Kidney epithelial cell (primary cell): Measurements from ENCODE around the gene TBL1Y. TPM values are rescaled to one million over a fixed set of nuclear protein-coding genes. Genes with fewer than 3 reads are reported as not detected.

Experiments used
- DNase-seq: peaks from one replicate; pipeline ENCODE4 v3.0.0-alpha.2; 2010; ENCODE audit warnings: low read depth
- H3K27me3 ChIP-seq: 2 replicates; pipeline ENCODE4 v1.6.0; 2011; ENCODE audit warnings: low read length; ENCODE audit not compliant: control insufficient read depth, insufficient read depth
- H3K36me3 ChIP-seq: 2 replicates; pipeline ENCODE4 v1.5.1; 2011; ENCODE audit warnings: low read length; ENCODE audit not compliant: control insufficient read depth, insufficient read depth
- H3K4me3 ChIP-seq: 2 replicates; pipeline ENCODE4 v1.5.1; 2011; ENCODE audit warnings: low read depth, mild to moderate bottlenecking, control low read depth, low read length
- total RNA-seq: library from RNA; depleted of rRNA; stranded (reverse); fragments of >200 nt; gene quantifications from 2 replicates; pipeline ENCODE4 v1.2.3, GENCODE V29; 2015
- TF ChIP-seq, protein P1 (sequence below): IDR thresholded peaks from 2 replicates; pipeline ENCODE4 v1.5.1; 2011; ENCODE audit warnings: mild to moderate bottlenecking, moderate library complexity, low read length, control low read depth, inconsistent platforms; ENCODE audit not compliant: insufficient read depth, poor library complexity, severe bottlenecking

TBL1Y gene
- total RNA-seq, 1 donor from 2014 or later, result 2.5 TPM

DNA sequence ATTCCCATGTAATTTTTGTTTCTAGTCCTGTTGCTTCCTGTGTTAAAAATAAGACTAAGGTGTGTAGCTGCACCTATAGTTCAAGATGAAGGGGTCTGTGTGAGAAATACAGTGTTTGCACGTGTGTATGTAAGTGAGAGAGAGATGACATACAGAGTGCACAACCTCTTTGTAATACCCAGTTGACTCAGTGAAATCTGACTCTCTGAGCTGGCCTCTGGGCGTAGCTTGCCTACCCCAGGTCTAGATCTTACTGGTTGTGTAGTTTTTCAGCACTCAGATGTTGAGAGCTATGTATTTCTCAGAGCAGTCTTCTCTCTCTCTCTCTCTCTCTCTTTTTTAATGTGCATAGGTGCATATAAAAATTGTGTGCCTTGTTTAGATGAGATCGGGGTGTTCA, 56.0 kb downstream of the TBL1Y start:
- DNase-seq, result no peak
- Histone ChIP-seq H3K4me3 (no peak overlapping the region), H3K36me3 (no peaks in the 10 kb centered on the region), H3K27me3 (no peaks in the 10 kb centered on the region)
- TF ChIP-seq, protein P1, sequence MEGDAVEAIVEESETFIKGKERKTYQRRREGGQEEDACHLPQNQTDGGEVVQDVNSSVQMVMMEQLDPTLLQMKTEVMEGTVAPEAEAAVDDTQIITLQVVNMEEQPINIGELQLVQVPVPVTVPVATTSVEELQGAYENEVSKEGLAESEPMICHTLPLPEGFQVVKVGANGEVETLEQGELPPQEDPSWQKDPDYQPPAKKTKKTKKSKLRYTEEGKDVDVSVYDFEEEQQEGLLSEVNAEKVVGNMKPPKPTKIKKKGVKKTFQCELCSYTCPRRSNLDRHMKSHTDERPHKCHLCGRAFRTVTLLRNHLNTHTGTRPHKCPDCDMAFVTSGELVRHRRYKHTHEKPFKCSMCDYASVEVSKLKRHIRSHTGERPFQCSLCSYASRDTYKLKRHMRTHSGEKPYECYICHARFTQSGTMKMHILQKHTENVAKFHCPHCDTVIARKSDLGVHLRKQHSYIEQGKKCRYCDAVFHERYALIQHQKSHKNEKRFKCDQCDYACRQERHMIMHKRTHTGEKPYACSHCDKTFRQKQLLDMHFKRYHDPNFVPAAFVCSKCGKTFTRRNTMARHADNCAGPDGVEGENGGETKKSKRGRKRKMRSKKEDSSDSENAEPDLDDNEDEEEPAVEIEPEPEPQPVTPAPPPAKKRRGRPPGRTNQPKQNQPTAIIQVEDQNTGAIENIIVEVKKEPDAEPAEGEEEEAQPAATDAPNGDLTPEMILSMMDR, result no peak

DNA sequence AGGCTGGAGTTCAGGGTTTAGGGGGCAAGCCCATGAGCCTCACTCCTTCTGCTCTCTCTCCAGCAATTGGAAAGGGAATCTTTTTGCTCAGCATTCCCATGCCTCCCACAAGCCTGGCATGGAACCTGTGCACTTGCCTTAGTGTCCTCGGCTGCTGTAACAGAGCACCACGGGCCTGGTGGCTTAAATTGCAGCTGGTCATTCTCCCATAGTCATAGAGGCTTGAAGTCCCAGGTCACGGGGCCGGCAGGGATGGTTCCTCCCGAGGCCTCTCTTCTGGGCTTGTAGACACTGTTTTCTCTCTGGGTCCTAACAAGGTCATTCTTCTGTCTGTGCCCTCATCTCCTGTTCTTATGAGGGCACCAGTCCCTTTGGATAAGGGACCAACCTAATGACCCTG, 57.2 kb downstream of the TBL1Y start:
- TF ChIP-seq, protein P1, result no peak
- no peaks in the 10 kb centered on the region for H3K27me3 ChIP-seq
- DNase-seq, result no peak
- H3K4me3 ChIP-seq, result no peak overlapping the region
- no peaks in the 10 kb centered on the region for H3K36me3 ChIP-seq

DNA sequence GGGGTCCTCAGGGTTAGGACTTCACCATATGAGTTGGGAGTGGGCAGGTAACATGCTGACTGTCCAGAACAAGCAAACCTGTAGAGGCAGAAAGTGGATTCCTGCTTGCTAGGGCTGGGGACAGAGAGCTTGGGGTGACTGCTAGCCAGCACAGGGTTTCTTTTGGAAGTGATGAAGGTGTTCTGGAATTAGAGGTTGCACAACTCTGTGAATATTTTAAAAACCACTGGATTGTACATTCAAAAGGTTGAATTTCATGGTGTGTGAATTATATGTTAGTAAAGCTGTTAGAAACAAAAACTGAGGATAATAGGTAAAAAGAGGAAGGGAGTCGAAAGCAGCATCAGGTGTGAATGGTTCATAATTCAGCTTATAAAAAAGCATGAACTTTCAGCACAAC, 57.7 kb downstream of the TBL1Y start:
- no peak for DNase-seq
- TF ChIP-seq, protein P1, result no peak
- Histone ChIP-seq H3K4me3 (no peak overlapping the region), H3K27me3 (no peaks in the 10 kb centered on the region), H3K36me3 (no peaks in the 10 kb centered on the region)

DNA sequence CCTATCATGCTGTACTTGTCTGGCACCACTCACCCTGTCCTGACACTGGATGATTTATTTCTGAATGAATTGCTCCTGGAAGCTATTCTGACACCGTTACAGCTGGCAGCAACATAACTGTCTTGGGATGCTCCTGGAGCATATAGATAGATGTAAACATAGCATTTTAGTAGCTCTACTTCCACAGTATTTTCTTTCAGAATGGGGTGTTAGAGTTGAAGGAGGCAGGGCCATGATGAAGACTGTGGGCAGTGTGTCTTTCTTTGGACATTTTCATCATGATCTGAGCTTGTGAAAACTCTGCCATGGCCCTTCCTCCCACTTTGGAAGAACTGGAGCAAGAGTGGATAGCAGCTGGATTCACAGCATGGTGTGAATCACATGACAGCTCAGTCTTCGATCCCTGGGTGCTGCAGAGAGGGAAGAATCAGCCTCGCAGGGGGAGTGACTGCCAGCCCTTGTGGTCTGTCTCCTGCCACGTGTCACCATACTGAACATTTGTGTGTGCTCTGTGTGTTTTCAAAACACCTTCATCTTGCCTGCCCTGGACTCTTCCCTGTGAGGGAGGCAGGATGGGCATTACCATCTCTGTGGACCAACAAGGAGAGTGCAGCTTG, 61.9 kb downstream of the TBL1Y start:
- H3K36me3 ChIP-seq, result no peaks in the 10 kb centered on the region
- H3K27me3 ChIP-seq, result no peaks in the 10 kb centered on the region
- TF ChIP-seq, protein P1, result no peak
- no peak for DNase-seq
- H3K4me3 ChIP-seq, result no peak overlapping the region

DNA sequence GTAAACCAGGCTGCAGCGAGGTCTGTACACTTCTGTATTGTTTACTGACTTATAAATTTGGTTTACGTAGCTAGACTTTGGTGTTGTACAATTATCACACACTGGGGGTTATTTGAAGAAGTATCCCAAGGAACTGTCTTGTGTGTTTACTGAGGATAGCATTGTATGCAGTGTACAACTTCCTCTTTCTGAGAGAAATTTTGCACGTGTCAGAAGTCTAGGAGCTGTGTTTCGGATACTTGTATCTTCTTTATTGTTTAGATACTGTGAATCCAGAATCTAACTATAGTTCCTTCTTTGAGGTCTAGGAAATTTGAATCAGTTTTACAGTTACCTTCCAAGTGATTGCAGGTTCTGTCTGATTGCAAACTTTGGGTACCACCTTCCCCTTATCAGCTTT, 64.5 kb downstream of the TBL1Y start:
- Histone ChIP-seq H3K4me3 (no peak overlapping the region), H3K27me3 (no peaks in the 10 kb centered on the region), H3K36me3 (no peaks in the 10 kb centered on the region)
- DNase-seq, result no peak
- TF ChIP-seq, protein P1, result no peak

DNA sequence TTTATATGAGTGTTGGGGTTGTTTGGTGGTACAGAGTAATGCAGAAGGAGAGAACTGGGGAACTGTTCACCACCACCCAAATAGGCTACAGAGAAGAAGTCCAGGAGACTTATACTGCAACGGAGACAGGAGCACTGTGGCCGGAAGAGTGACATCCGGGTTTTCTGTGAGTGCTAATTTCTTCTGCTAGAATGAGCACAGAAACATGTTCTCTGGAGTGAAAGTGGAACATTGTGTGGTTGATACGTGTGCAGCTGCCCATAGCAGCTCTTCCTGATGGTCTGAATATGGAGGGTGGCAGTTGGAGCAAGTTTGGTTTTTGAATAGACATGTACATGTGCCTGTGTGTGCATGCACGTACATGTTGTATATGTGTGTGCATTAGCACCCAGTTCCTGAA, 67.3 kb downstream of the TBL1Y start:
- TF ChIP-seq, protein P1, result no peak
- H3K4me3 ChIP-seq, result no peak overlapping the region
- no peaks in the 10 kb centered on the region for H3K27me3 ChIP-seq
- no peaks in the 10 kb centered on the region for H3K36me3 ChIP-seq
- DNase-seq, result no peak
